HepG2 (cell line): ENCODE data around the gene HDDC3. TPM values are rescaled to one million over a fixed set of nuclear protein-coding genes. Genes with fewer than 3 reads are reported as not detected.

ENCODE experiments used
- ATF2 ChIP-seq: sonication (generic); formaldehyde crosslinking; IDR thresholded peaks from 2 replicates; pipeline ENCODE4 v1.4.0; 2020; ENCODE audit warnings: missing genetic modification reagents
- ATM ChIP-seq: fragments of 450-650 bp; IDR thresholded peaks from 2 replicates; pipeline ENCODE4 v1.7.1; 2017; ENCODE audit warnings: mild to moderate bottlenecking, borderline replicate concordance
- FOXK1 ChIP-seq: sonication (generic); formaldehyde crosslinking; IDR thresholded peaks from 2 replicates; pipeline ENCODE4 v1.4.0; 2020; ENCODE audit warnings: low read depth, missing genetic modification reagents, borderline replicate concordance
- MAFK ChIP-seq, 2 experiments: IDR thresholded peaks in 1 of 2; conservative IDR thresholded peaks in 1 of 2; 2 replicates each; pipeline ENCODE4 v1.6.1; 2011; ENCODE audit warnings: improper control_type of control experiment in 2 of 2, low read length in 2 of 2
- MLLT10 ChIP-seq: sonication (generic); formaldehyde crosslinking; IDR thresholded peaks from 2 replicates; pipeline ENCODE4 v1.4.0; 2020; ENCODE audit warnings: missing genetic modification reagents
- RFX1 ChIP-seq: fragments of 450-650 bp; IDR thresholded peaks from 2 replicates; pipeline ENCODE4 v1.6.1; 2017
- SIX4 ChIP-seq: sonication (generic); formaldehyde crosslinking; IDR thresholded peaks from 2 replicates; pipeline ENCODE4 v1.4.0; 2020; ENCODE audit warnings: missing genetic modification reagents
- SMAD9 ChIP-seq: sonication (generic); formaldehyde crosslinking; IDR thresholded peaks from 2 replicates; pipeline ENCODE4 v1.5.1; 2020; ENCODE audit warnings: mild to moderate bottlenecking, missing genetic modification reagents
- ZBTB3 ChIP-seq: sonication (generic); formaldehyde crosslinking; IDR thresholded peaks from 2 replicates; pipeline ENCODE4 v1.4.0; 2020; ENCODE audit warnings: low read depth, mild to moderate bottlenecking, moderate library complexity, missing genetic modification reagents, borderline replicate concordance
- ZMAT3 ChIP-seq: sonication (generic); formaldehyde crosslinking; conservative IDR thresholded peaks from 2 replicates; pipeline ENCODE4 v1.7.0; 2021; ENCODE audit warnings: missing genetic modification reagents
- ZNF564 ChIP-seq: sonication (generic); formaldehyde crosslinking; IDR thresholded peaks from 2 replicates; pipeline ENCODE4 v1.8.1; 2023; ENCODE audit warnings: mild to moderate bottlenecking, missing genetic modification reagents
- ZNF614 ChIP-seq: IDR thresholded peaks from 2 replicates; pipeline ENCODE4 v1.6.1; 2018; ENCODE audit warnings: missing biosample characterization, missing genetic modification reagents, inconsistent platforms, borderline replicate concordance
- ZNF678 ChIP-seq: sonication (generic); formaldehyde crosslinking; IDR thresholded peaks from 2 replicates; pipeline ENCODE4 v1.4.0; 2020; ENCODE audit warnings: mild to moderate bottlenecking, missing genetic modification reagents
- ZNF687 ChIP-seq: sonication (generic); formaldehyde crosslinking; IDR thresholded peaks from 2 replicates; pipeline ENCODE4 v1.5.1; 2020; ENCODE audit warnings: mild to moderate bottlenecking, missing genetic modification reagents, moderate library complexity
- polyA plus RNA-seq, 8 experiments: library from polyadenylated mRNA; depleted of rRNA in 3 of 8; stranded (reverse) in 7 of 8; unstranded in 1 of 8; fragments of >200 nt; fragmentation: Illumina TruSeq in 4 of 8; extraction: Trizol in 4 of 8; gene quantifications; 2 replicates each; pipeline versions ENCODE4 v1.2.1 to v1.2.3, GENCODE V29; 2011 to 2016; ENCODE audit warnings: low read depth in 4 of 8, missing spikeins in 1 of 8, mixed read lengths in 1 of 8; ENCODE audit not compliant: insufficient read depth in 1 of 8
- total RNA-seq, 5 experiments: library from RNA; depleted of rRNA; stranded (reverse); fragments of >200 nt; fragmentation: Illumina TruSeq; extraction: Trizol; gene quantifications; 2 replicates each; pipeline ENCODE4 v1.2.3, GENCODE V29; 2016; ENCODE audit warnings: low read depth in 1 of 5
- TF ChIP-seq, protein P1 (sequence below), 2 experiments: sonication (generic) in 1 of 2; formaldehyde crosslinking in 1 of 2; IDR thresholded peaks; 2 replicates each; pipeline versions ENCODE4 v1.4.0 to v1.6.1; 2016 to 2020; ENCODE audit warnings: borderline replicate concordance in 1 of 2, low read depth in 1 of 2, mild to moderate bottlenecking in 1 of 2, missing genetic modification reagents in 1 of 2
- TF ChIP-seq, protein P2 (sequence below): sonication (generic); IDR thresholded peaks from 2 replicates; pipeline ENCODE4 v1.6.1; 2016; ENCODE audit warnings: low read depth, borderline replicate concordance
- TF ChIP-seq, protein P3 (sequence below): sonication (generic); formaldehyde crosslinking; IDR thresholded peaks from 2 replicates; pipeline ENCODE4 v1.8.1; 2023; ENCODE audit warnings: missing genetic modification reagents, mild to moderate bottlenecking, borderline replicate concordance

The HDDC3 gene
- total and polyA plus RNA-seq, 2 of the 13 experiments (the other 11 are each of a cell fraction or from before 2014, with no cell fraction given): 18.7 to 28.3 TPM

GRCh38 chr15:90934949-90935751 is 2.8 kb upstream of the HDDC3 start, which contains the start of gene UNC45A (continued):
- TF ChIP-seq, protein P1, sequence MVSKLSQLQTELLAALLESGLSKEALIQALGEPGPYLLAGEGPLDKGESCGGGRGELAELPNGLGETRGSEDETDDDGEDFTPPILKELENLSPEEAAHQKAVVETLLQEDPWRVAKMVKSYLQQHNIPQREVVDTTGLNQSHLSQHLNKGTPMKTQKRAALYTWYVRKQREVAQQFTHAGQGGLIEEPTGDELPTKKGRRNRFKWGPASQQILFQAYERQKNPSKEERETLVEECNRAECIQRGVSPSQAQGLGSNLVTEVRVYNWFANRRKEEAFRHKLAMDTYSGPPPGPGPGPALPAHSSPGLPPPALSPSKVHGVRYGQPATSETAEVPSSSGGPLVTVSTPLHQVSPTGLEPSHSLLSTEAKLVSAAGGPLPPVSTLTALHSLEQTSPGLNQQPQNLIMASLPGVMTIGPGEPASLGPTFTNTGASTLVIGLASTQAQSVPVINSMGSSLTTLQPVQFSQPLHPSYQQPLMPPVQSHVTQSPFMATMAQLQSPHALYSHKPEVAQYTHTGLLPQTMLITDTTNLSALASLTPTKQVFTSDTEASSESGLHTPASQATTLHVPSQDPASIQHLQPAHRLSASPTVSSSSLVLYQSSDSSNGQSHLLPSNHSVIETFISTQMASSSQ (IDR thresholded peaks at IDR 0.05; ENCODE audit: low read depth): no peak
- TF ChIP-seq, protein P1 (CRISPR knock-in tag; IDR thresholded peaks at IDR 0.05; ENCODE audit: borderline replicate concordance): 0 out of 2 replicates have a peak, but pooled peaks have one; percentile 30
- TF ChIP-seq SIX4 (CRISPR knock-in tag) (no peak), MAFK (conservative IDR thresholded peaks at IDR 0.05 in 1 of 2, IDR thresholded peaks at IDR 0.05 in 1 of 2; ENCODE audit: low read length in 2 of 2) (no peak), ZBTB3 (no peak), ZNF614 (CRISPR knock-in tag) (peak; percentile 42; the same call in 1 of the 2 replicates), ZNF678 (CRISPR knock-in tag) (no peak), MLLT10 (no peak), FOXK1 (CRISPR knock-in tag) (peak; percentile 27; the same call in 1 of the 2 replicates), SMAD9 (0 out of 2 replicates have a peak, but pooled peaks have one; percentile 46), ZNF564 (CRISPR knock-in tag) (0 out of 2 replicates have a peak, but pooled peaks have one; percentile 50), ATM (no peak), ZMAT3 (CRISPR knock-in tag) (0 out of 2 replicates have a peak, but pooled peaks have one; percentile 52), ATF2 (CRISPR knock-in tag) (0 out of 2 replicates have a peak, but pooled peaks have one; percentile 27), RFX1 (no peak), ZNF687 (peak; percentile 86)
- TF ChIP-seq, protein P2, sequence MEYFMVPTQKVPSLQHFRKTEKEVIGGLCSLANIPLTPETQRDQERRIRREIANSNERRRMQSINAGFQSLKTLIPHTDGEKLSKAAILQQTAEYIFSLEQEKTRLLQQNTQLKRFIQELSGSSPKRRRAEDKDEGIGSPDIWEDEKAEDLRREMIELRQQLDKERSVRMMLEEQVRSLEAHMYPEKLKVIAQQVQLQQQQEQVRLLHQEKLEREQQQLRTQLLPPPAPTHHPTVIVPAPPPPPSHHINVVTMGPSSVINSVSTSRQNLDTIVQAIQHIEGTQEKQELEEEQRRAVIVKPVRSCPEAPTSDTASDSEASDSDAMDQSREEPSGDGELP: 0 out of 2 replicates have a peak, but pooled peaks have one; percentile 7
- TF ChIP-seq, protein P3, sequence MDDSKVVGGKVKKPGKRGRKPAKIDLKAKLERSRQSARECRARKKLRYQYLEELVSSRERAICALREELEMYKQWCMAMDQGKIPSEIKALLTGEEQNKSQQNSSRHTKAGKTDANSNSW: no peak
